Liver (tissue), 3 donors: Measurements from ENCODE around the gene PLLP.

ENCODE experiments used
- ATF3 ChIP-seq: IDR thresholded peaks from 2 replicates; pipeline ENCODE4 v1.6.1; 2016; ENCODE audit warnings: antibody characterized with exemption
- CTCF ChIP-seq: fragments of 150-350 bp; IDR thresholded peaks from 2 replicates; pipeline ENCODE4 v1.5.1; 2017; ENCODE audit warnings: improper control_type of control experiment, low read depth, low read length; ENCODE audit not compliant: missing input control
- EGR1 ChIP-seq, 2 donors: IDR thresholded peaks; 2 replicates each; pipeline ENCODE4 v1.6.1; 2016 to 2018; ENCODE audit warnings: antibody characterized with exemption in 2 of 2, low read depth in 2 of 2
- GABPA ChIP-seq, 2 donors: IDR thresholded peaks in 1 of 2; conservative IDR thresholded peaks in 1 of 2; 2 replicates each; pipeline ENCODE4 v1.6.1; 2016; ENCODE audit warnings: antibody characterized with exemption in 2 of 2, mild to moderate bottlenecking in 1 of 2, moderate library complexity in 1 of 2
- MAX ChIP-seq: IDR thresholded peaks from 2 replicates; pipeline ENCODE4 v1.6.1; 2016; ENCODE audit warnings: antibody characterized with exemption
- RAD21 ChIP-seq, 2 donors: IDR thresholded peaks; 2 replicates each; pipeline ENCODE4 v1.6.1; 2016; ENCODE audit warnings: antibody characterized with exemption in 2 of 2, mild to moderate bottlenecking in 2 of 2
- RXRA ChIP-seq, 2 donors: IDR thresholded peaks; 2 replicates each; pipeline ENCODE4 v1.6.1; 2017 to 2018; ENCODE audit warnings: antibody characterized with exemption in 2 of 2, mild to moderate bottlenecking in 1 of 2
- SP1 ChIP-seq: IDR thresholded peaks from 2 replicates; pipeline ENCODE4 v1.6.1; 2018; ENCODE audit warnings: antibody characterized with exemption, mild to moderate bottlenecking
- TAF1 ChIP-seq: conservative IDR thresholded peaks from 2 replicates; pipeline ENCODE4 v1.6.1; 2016; ENCODE audit warnings: antibody characterized with exemption, mild to moderate bottlenecking
- YY1 ChIP-seq: IDR thresholded peaks from 2 replicates; pipeline ENCODE4 v1.6.1; 2016; ENCODE audit warnings: antibody characterized with exemption, mild to moderate bottlenecking
- TF ChIP-seq, protein P1 (sequence below): IDR thresholded peaks from 2 replicates; pipeline ENCODE4 v1.6.1; 2016; ENCODE audit warnings: antibody characterized with exemption, mild to moderate bottlenecking
- donor health status: healthy.
- donor health status: healthy.

DNA sequence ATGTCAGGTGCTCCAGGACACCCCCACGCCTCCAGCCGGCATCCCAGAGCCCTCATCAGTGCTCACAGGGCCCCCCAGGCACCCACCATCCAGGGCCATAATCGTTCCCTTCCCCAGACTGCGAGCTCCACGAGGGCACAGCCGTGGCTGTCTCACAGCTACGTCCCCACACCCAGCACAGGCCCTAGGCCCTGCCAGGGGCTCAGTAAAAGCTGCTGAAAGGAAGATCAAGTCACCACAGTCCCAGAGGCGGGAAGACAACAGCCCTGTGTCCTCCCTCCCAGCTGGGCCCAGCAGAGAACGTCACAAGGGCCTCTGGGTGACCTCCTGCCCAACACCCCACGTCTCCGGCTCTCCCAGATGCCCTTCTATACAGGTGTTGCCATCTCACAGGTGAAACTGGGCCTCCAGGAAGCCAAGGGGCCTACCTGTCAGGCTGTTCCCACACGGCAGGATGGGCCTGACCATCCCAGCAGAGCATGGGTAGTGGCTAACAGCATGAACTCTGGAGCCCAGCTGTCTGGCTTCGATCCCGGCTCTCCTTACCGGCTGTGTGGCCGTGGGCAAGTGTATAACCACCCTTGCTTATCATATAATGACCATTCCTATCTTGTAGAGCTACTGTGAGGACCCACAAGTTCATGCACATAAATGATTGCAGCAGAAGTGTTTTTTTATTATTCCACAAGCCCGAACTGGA, 21.5 kb downstream of the PLLP start:
- no peak for TF ChIP-seq CTCF
- TF ChIP-seq, protein P1, sequence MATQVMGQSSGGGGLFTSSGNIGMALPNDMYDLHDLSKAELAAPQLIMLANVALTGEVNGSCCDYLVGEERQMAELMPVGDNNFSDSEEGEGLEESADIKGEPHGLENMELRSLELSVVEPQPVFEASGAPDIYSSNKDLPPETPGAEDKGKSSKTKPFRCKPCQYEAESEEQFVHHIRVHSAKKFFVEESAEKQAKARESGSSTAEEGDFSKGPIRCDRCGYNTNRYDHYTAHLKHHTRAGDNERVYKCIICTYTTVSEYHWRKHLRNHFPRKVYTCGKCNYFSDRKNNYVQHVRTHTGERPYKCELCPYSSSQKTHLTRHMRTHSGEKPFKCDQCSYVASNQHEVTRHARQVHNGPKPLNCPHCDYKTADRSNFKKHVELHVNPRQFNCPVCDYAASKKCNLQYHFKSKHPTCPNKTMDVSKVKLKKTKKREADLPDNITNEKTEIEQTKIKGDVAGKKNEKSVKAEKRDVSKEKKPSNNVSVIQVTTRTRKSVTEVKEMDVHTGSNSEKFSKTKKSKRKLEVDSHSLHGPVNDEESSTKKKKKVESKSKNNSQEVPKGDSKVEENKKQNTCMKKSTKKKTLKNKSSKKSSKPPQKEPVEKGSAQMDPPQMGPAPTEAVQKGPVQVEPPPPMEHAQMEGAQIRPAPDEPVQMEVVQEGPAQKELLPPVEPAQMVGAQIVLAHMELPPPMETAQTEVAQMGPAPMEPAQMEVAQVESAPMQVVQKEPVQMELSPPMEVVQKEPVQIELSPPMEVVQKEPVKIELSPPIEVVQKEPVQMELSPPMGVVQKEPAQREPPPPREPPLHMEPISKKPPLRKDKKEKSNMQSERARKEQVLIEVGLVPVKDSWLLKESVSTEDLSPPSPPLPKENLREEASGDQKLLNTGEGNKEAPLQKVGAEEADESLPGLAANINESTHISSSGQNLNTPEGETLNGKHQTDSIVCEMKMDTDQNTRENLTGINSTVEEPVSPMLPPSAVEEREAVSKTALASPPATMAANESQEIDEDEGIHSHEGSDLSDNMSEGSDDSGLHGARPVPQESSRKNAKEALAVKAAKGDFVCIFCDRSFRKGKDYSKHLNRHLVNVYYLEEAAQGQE, result no peak
- TF ChIP-seq EGR1 (IDR thresholded peaks at IDR 0.05; ENCODE audit: low read depth in 2 of 2), result no peak
- TF ChIP-seq SP1, result no peak
- no peak for TF ChIP-seq RXRA (IDR thresholded peaks at IDR 0.05)
- no peak for TF ChIP-seq TAF1
- TF ChIP-seq ATF3, result no peak
- no peak for TF ChIP-seq RAD21 (IDR thresholded peaks at IDR 0.05)
- TF ChIP-seq MAX, result no peak
- no peak for TF ChIP-seq YY1
- TF ChIP-seq GABPA (IDR thresholded peaks at IDR 0.05 in 1 of 2, conservative IDR thresholded peaks at IDR 0.05 in 1 of 2), result no peak
